NCI-H128 (cell line): ENCODE measurements around the gene TBC1D2B.

Experiments used
- DNase-seq: peaks from one replicate; lab custom pipeline; 2025; ENCODE audit not compliant: unreplicated experiment; lab: John Stamatoyannopoulos, UW

Gene TBC1D2B

GRCh38 chr15:78077053-78077870, at the start of gene TBC1D2B:
TBC1D2B (minus strand) TSS chr15:78077711; CDS start chr15:78077652, 59 bp downstream.
- no peak for DNase-seq

GRCh38 chr15:78125267-78125666, 47.8 kb upstream of the TBC1D2B start:
- DNase-seq, result no peak

DNA sequence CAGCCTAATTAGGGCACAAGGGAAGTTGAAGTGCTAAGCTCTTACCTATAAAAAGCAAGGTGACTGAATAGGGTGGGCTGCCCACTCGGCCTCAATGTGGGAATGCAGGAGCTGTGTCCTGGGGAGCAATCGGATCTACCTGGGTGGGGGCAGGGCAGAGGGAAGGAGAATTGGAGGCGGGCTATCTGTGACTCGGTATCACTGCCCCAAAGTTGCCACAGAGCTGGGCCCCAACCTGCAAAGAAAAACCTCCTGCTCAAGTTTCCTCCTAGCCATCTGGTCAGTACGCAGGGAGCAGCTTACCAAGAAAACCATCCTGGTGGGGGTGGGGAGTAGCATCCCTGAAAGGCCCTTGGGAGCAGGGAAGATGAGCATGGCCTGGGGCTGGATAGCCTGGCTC, 43.0 kb upstream of the TBC1D2B start:
- DNase-seq, result no peak

DNA sequence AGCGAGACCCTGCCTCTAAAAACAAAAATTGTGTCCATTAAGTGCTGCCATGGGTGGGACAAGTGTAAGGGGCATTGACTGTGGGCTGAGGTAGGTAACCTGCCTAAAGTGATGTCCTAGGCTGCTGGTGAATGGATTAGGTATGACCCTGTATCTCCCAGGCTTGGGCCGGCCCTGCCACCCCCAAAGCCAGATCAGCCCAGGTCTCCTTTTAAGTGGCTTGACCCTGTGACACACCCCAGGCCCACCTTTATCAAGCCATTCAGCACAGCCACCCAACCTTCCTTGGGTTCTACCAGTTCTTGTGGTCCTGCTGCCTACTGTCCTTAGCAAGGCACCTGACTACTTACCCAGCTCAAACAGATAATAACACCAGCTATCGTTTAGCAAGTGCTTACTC, 35.0 kb upstream of the TBC1D2B start:
- no peak for DNase-seq

- no peak for DNase-seq
Observed at GRCh38 chr15:78111788-78112187, 34.3 kb upstream of the TBC1D2B start.

DNA sequence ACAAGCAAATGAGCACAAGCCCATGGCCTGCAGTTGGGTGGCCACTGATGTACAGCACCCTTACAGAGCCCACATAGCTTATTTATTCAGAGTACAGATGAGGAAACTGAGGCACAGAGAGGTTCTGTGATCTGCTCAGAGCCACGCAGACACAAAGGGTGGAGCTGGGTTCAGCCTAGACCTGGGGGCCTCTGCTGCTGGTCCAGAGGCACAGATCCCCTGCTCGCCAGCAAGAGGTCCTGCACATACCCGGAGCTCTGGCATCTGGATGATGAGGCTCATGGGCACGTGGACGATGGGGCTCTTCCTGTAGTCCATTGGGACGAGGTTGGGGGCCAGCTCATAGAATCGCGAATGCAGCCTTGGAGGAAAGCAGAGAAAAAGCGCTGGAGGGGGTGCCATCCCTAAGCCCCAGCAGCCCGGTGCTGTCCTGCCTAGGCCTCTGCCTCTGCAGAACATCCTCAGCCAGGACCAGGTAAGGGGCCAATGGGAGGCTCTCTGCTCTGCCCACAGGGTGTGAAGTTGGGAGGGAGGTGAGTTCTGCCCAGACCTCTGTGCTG, 33.5 kb upstream of the TBC1D2B start:
- DNase-seq, result no peak

DNA sequence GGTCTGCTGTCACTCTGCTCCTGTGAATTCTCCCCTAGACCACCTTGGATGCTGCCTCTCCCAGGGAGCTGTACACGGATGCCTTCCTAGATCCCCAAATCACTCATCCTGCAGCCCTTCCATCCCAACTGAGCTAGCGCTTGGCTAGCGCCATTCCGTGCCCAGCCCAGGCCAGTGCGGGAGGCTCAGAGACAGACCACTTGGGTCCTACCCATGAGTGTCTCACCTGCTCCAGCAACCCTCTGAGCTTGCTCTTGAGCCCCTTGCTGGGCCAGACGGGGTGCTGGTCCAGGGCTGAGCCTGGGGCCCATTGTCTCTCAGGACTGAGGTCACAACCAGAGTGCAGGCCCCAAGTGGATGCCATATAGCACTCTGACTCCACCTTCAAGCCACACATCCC, 32.6 kb upstream of the TBC1D2B start:
- DNase-seq, result no peak

DNA sequence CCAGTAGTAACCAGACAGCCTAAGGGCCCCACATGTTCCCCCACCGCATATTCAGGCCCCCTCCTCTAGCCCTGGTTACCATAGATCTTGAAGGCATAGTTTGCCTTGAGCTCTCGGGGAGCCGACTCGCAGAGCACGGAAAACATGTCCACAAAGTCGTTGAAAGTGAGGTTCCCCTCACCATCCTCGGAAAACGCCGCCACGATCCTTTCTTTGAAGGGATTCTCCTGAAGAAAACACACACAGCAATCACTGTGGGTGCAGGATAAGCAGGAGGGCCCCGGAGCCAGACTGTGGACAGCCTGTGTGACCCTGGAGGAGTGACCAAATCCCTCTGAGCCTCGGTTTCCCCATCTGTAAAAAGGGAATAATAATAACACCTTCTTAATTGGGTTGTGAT, 31.6 kb upstream of the TBC1D2B start:
- DNase-seq, result no peak

DNA sequence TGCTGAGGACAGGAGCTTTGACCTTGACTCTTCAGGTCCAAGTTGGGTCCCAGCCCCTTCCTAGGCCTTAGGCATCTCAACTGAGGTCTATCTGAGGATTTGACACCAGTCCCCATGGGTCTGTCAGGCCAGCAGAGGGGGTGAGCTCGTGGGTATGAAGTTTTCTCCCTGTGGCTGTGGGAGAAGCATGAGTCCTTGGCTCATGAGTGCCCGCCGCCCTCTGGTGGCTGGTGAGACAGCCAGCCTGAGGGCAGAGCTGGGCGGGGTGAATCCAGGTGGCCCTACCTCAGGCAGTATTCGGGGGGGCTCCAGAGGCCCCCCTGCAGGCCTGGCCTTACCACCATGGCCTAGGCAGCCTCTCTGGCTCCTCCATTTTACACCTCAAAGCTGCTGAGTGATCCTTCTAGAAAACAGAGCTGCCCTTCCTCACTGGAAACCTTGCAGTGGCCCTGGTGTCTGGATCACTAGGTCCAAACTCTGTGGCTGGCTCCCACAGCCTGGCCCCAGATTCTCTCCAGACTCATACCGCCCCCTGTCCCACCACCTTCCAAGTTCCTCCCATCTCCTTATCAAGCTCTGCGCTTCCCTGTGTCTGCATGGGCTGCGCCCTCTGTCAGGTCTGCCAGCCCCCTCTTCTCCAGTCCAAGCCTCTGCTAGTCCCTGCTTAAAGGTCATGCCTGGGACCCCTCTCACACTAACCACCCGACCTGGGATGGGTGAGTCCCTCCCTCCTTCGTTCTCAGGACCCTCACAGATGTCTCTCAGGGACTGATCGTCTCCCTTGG, 31.0 kb upstream of the TBC1D2B start:
- peak; percentile 17 for DNase-seq

DNA sequence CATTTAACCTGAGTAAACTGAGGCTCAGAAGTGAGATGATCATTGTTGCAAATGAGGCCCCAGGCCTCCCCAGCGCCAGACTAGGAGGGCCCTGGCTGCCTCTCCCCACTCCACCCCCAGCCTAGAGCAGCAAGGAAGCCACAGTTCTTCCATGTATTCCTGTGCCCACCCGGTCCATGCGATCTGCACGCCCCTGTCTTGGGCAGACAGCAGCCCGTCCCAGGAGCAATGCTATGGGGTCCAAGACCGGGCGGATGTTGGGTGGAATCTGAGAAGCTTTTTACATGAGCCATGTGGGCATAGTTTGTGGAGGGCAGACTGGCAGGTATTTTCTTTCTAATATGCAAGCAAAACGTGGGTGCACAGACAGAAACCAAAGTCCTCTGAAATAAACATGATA, 30.0 kb upstream of the TBC1D2B start:
- DNase-seq, result no peak

DNA sequence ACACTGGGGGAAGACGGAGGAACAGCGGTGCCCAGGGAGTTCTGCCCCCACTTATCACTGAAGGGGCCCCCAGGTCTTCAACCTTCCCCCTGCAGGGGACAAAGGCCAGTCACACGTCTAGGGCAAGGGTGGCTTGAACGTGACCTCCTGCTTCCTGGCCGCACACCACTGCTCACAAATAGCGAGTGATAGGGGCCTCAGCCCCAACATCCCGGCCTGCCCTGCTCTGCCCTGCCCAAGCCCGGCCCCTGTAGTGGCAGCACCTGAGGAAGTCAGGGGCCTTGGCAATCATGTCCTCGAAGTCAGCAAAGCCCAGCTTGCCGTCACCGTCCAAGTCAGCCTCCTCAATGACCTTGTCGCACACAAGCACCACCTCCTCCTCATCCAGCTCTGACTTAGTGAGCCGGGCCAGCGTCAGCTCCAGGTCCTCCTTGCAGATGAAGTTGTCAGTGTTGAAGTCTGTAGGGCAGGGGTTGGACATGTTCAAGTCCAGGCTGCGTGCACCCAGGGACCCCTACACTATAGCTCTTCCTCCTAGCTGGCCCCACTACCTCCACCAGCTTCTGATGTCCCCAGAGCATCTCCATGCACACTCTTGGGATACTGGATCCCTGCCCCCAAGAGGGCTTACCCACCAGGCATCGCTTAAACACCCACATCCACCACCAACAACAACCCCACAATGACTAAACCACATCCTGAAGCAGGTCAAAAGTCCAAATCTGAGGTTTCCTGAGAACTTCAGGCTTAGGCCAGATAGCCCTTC, 28.1 kb upstream of the TBC1D2B start:
- DNase-seq, result no peak

- DNase-seq, result no peak
Observed at GRCh38 chr15:78104566-78105475, 27.3 kb upstream of the TBC1D2B start.

- no peak for DNase-seq
Observed at GRCh38 chr15:78104119-78104479, 26.6 kb upstream of the TBC1D2B start.

- DNase-seq, result no peak
Observed at GRCh38 chr15:78103406-78104118, 26.1 kb upstream of the TBC1D2B start.

- no peak for DNase-seq
Observed at GRCh38 chr15:78102741-78103140, 25.2 kb upstream of the TBC1D2B start.

- no peak for DNase-seq
Observed at GRCh38 chr15:78102211-78102610, 24.7 kb upstream of the TBC1D2B start.

DNA sequence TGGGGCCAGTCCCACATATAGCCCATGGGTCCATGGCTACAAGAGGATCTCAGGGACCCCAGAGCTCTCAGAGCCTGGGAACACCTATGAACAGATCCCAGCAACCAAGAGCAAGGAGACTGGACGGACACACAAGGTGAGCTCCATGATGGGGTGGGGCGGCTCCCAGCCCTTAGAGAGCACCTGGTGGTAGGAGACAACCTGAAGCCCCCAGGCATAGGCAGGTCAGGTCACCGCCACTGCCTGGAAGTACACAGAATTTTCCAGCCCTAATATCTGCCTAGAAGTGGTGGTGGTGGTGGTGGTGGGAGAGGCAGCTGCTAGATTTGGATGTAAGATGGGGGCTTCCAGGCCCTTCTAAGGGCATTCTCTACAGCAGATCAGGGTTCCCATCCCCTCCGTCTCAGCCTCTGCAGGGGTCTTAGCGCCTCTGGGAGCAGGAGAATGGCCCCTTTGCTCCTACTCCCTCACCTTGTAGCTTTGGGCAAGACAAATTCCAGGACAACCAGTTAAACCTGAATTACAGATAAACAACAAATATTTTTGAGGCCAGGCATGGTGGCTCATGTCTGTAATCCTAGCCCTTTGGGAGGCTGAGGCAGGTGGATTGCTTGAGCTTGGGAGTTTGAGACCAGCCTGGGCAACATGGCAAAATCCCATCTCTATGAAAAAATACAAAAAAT, 24.1 kb upstream of the TBC1D2B start:
- no peak for DNase-seq

DNA sequence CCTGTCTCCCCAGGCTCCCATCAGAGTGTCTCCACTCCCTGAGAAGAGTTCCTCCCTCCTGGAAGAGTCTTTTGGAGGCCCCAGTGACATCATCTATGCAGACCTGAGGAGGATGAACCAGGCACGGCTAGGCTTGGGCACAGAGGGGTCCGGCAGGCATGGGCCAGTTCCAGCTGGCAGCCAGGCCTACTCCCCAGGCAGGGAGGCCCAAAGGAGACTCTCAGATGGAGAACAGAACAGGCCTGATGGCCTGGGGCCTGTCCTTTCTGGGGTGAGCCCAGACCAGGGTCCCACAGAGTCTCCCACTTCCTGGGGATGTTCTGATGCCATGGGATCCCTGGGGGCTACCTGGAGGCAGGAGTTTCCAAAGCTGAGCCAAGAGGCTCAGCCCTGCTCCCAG, 23.4 kb upstream of the TBC1D2B start:
- DNase-seq, result no peak

DNA sequence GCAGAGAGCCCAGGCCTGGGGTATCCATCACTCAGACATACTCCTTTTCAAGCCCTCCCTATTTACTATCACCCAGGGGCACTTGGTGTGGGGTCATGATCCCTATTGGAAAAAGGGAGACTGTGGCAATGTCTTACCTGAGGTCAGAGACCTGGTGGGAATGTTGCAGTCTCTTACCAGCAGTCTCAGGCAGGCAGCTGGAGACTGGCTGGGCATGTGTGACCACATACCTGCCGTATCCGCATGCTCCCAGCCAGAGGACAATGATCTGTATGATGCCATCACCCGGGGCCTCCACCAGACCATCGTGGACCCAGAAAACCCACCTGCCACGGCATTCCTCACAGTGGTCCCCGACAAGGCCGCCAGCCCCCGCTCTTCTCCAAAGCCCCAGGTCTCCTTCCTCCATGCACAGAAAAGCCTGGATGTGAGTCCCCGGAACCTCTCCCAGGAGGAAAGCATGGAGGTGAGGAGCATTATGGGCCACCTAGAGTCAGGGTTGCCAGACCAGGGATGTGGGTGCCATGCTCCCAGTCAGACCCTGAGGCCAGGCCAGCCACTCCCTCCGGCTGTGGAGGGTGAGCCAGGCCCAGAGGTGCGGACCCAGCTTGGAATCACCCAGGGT, 20.7 kb upstream of the TBC1D2B start:
- no peak for DNase-seq
